GM23338 (cell line): Measurements from ENCODE around the gene SAA1. TPM values are rescaled to one million over a fixed set of nuclear protein-coding genes. Genes with fewer than 3 reads are reported as not detected.

ENCODE experiments used
- ATAC-seq: fragments of 200-7000 bp; cut with Tn5 transposase; 3 replicates; pipeline ENCODE4 v1.9.1; 2020
- DNase-seq: peaks from one replicate; pipeline ENCODE4 v3.0.0-alpha.2; 2015; ENCODE audit warnings: low spot score
- H2AFZ ChIP-seq: fragments of 200-600 bp; sonication (generic); 2 replicates; pipeline ENCODE4 v1.8.0; 2016; ENCODE audit warnings: antibody characterized with exemption, mild to moderate bottlenecking, moderate library complexity
- H3F3A ChIP-seq: fragments of 200-600 bp; sonication (generic); replicated peaks from 2 replicates; pipeline ENCODE4 v1.8.0; 2017; ENCODE audit warnings: antibody characterized with exemption, mixed run types, low read depth
- H3K27ac ChIP-seq: fragments of 200-600 bp; sonication (generic); 2 replicates; pipeline ENCODE4 v1.6.1; 2016; ENCODE audit warnings: low read depth
- H3K27me3 ChIP-seq: fragments of 200-600 bp; sonication (generic); 2 replicates; pipeline ENCODE4 v1.8.0; 2016; ENCODE audit warnings: mild to moderate bottlenecking, mixed run types, moderate library complexity; ENCODE audit not compliant: insufficient read depth
- H3K36me3 ChIP-seq: fragments of 200-600 bp; sonication (generic); 2 replicates; pipeline ENCODE4 v1.8.0; 2016; ENCODE audit warnings: mild to moderate bottlenecking; ENCODE audit not compliant: insufficient read depth
- H3K4me1 ChIP-seq: fragments of 200-600 bp; sonication (generic); 2 replicates; pipeline ENCODE4 v1.8.0; 2016; ENCODE audit warnings: mild to moderate bottlenecking, moderate library complexity; ENCODE audit not compliant: insufficient read depth
- H3K4me2 ChIP-seq: fragments of 200-600 bp; sonication (generic); 2 replicates; pipeline ENCODE4 v1.7.1; 2017; ENCODE audit warnings: mixed run types
- H3K4me3 ChIP-seq: fragments of 200-600 bp; sonication (generic); 2 replicates; pipeline ENCODE4 v1.6.1; 2016; ENCODE audit warnings: mixed run types
- H3K79me2 ChIP-seq: fragments of 200-600 bp; sonication (generic); replicated peaks from 2 replicates; pipeline ENCODE4 v1.8.0; 2017; ENCODE audit warnings: mild to moderate bottlenecking; ENCODE audit not compliant: insufficient read depth
- H3K9me2 ChIP-seq: fragments of 200-600 bp; sonication (generic); 2 replicates; pipeline ENCODE4 v1.8.0; 2017; ENCODE audit not compliant: insufficient read depth
- H4K20me1 ChIP-seq: fragments of 200-600 bp; sonication (generic); replicated peaks from 2 replicates; pipeline ENCODE4 v1.8.0; 2017; ENCODE audit warnings: mild to moderate bottlenecking; ENCODE audit not compliant: insufficient read depth
- H3K27ac Mint-ChIP-seq: 2 replicates; pipeline ENCODE4 v1.8.0; 2020; ENCODE audit warnings: inconsistent platforms, mild to moderate bottlenecking, moderate library complexity, mixed read lengths
- H3K27me3 Mint-ChIP-seq: 3 replicates; pipeline ENCODE4 v1.8.0; 2022; ENCODE audit warnings: low read depth, mild to moderate bottlenecking, moderate library complexity, mixed read lengths, inconsistent platforms; ENCODE audit not compliant: insufficient read depth, poor library complexity
- H3K36me3 Mint-ChIP-seq: 3 replicates; pipeline ENCODE4 v1.8.0; 2021; ENCODE audit warnings: low read depth, mild to moderate bottlenecking, inconsistent platforms, moderate library complexity, mixed read lengths
- H3K4me1 Mint-ChIP-seq: 3 replicates; pipeline ENCODE4 v1.8.0; 2020; ENCODE audit warnings: mild to moderate bottlenecking, inconsistent platforms, mixed read lengths
- H3K4me3 Mint-ChIP-seq: 3 replicates; pipeline ENCODE4 v1.8.0; 2021; ENCODE audit warnings: moderate library complexity, mild to moderate bottlenecking, inconsistent platforms, mixed read lengths
- H3K9me3 Mint-ChIP-seq: 3 replicates; pipeline ENCODE4 v1.8.0; 2020; ENCODE audit warnings: moderate library complexity, mild to moderate bottlenecking, inconsistent platforms, mixed read lengths
- CREB1 ChIP-seq: fragments of 250-450 bp; sonication (Bioruptor Pico); IDR thresholded peaks from 2 replicates; pipeline ENCODE4 v1.5.0; 2020; ENCODE audit warnings: low read depth, mild to moderate bottlenecking, moderate library complexity
- CTCF ChIP-seq, 2 experiments: fragments of 200-600 bp in 1 of 2; sonication (generic) in 1 of 2; conservative IDR thresholded peaks; 2 replicates each; pipeline versions ENCODE4 v1.5.1 to v1.6.1; 2016 to 2017; ENCODE audit warnings: antibody characterized with exemption in 2 of 2, low read depth in 2 of 2, mild to moderate bottlenecking in 2 of 2, moderate library complexity in 1 of 2
- ETS1 ChIP-seq: IDR thresholded peaks from 2 replicates; pipeline ENCODE4 v1.6.1; 2016; ENCODE audit warnings: antibody characterized with exemption
- EZH2 ChIP-seq: fragments of 200-600 bp; sonication (generic); IDR thresholded peaks from one replicate; pipeline ENCODE4 v1.8.0; 2017; ENCODE audit warnings: antibody characterized with exemption, mild to moderate bottlenecking, low read depth; ENCODE audit not compliant: unreplicated experiment
- EZH2phosphoT487 ChIP-seq: fragments of 200-600 bp; sonication (generic); IDR thresholded peaks from one replicate; pipeline ENCODE4 v1.8.1; 2018; ENCODE audit warnings: antibody characterized with exemption; ENCODE audit not compliant: unreplicated experiment
- JUNB ChIP-seq: IDR thresholded peaks from one replicate; pipeline ENCODE4 v1.6.1; 2016; ENCODE audit warnings: antibody characterized with exemption; ENCODE audit not compliant: unreplicated experiment
- NANOG ChIP-seq: IDR thresholded peaks from 2 replicates; pipeline ENCODE4 v1.6.1; 2016; ENCODE audit warnings: antibody characterized with exemption, borderline replicate concordance
- POLR2AphosphoS5 ChIP-seq: IDR thresholded peaks from 2 replicates; pipeline ENCODE4 v1.6.1; 2016; ENCODE audit warnings: antibody characterized with exemption, low read depth
- STAT1 ChIP-seq: IDR thresholded peaks from one replicate; pipeline ENCODE4 v1.6.1; 2016; ENCODE audit warnings: antibody characterized with exemption; ENCODE audit not compliant: unreplicated experiment
- ZNF331 ChIP-seq: fragments of 250-450 bp; sonication (Bioruptor Pico); IDR thresholded peaks from 2 replicates; pipeline ENCODE4 v1.5.0; 2020; ENCODE audit warnings: low read depth, mild to moderate bottlenecking, moderate library complexity
- ZNF462 ChIP-seq: fragments of 250-450 bp; sonication (Bioruptor Pico); IDR thresholded peaks from 2 replicates; pipeline ENCODE4 v1.5.0; 2020; ENCODE audit warnings: mild to moderate bottlenecking, moderate library complexity
- polyA plus RNA-seq: library from polyadenylated mRNA; unstranded; fragments of >200 nt; fragmentation: Nextera tagmentation; extraction: Ambion mirVana; gene quantifications from 2 replicates; pipeline ENCODE4 v1.2.1, GENCODE V29; 2016
- total RNA-seq: library from RNA; depleted of rRNA; stranded (reverse); fragments of >200 nt; shearing (Covaris generic); gene quantifications from 2 replicates; pipeline ENCODE4 v1.2.3, GENCODE V29; 2014

The SAA1 gene
- total and polyA plus RNA-seq, 2 experiments from 2014 or later = not detected

- TF ChIP-seq STAT1 = no peak
- TF ChIP-seq CREB1 (CRISPR knock-in tag) = no peak
- TF ChIP-seq EZH2phosphoT487 = no peak
- no peak for TF ChIP-seq ETS1
- no peak for TF ChIP-seq NANOG
Measured at GRCh38 chr11:18222814-18223421, 43.1 kb upstream of the SAA1 start (continued).

- no peak overlapping the region for H3K4me2 ChIP-seq
- H3K36me3 ChIP-seq = no peaks in the 10 kb centered on the region
- Mint-ChIP-seq H3K4me3 (no peak overlapping the region), H3K9me3 (peaks cover 12% of the 10 kb centered on the region), H3K27me3 (peaks cover 2% of the 10 kb centered on the region), H3K36me3 (peaks cover 2% of the 10 kb centered on the region; the same call in 1 of the 3 replicates), H3K4me1 (no peaks in the 10 kb centered on the region; the same call in 2 of the 3 replicates), H3K27ac (no peak overlapping the region)
- no peaks in the 10 kb centered on the region for H3F3A ChIP-seq
- no peak overlapping the region for H2AFZ ChIP-seq
- no peaks in the 10 kb centered on the region for H3K9me2 ChIP-seq
- H3K79me2 ChIP-seq = no peaks in the 10 kb centered on the region
- H4K20me1 ChIP-seq = no peaks in the 10 kb centered on the region
- H3K27me3 ChIP-seq = no peaks in the 10 kb centered on the region
- no peak overlapping the region for H3K27ac ChIP-seq
- H3K4me1 ChIP-seq = no peaks in the 10 kb centered on the region
- no peak overlapping the region for H3K4me3 ChIP-seq
- DNase-seq (no peak), ATAC-seq (no peak)
- TF ChIP-seq CREB1 (CRISPR knock-in tag) (no peak), ZNF331 (CRISPR knock-in tag) (no peak), EZH2 (no peak), STAT1 (no peak), NANOG (no peak), CTCF (conservative IDR thresholded peaks at IDR 0.05; ENCODE audit: low read depth in 2 of 2) (no peak), POLR2AphosphoS5 (no peak), ZNF462 (CRISPR knock-in tag) (no peak), JUNB (no peak)
Measured at GRCh38 chr11:18223591-18224387, 42.3 kb upstream of the SAA1 start.
